PFSK-1 (cell line): ENCODE data around the gene TBX2.

ENCODE experiments used
- POLR2AphosphoS5 ChIP-seq: IDR thresholded peaks from 2 replicates; pipeline ENCODE4 v1.6.1; 2012; ENCODE audit warnings: low read depth, mild to moderate bottlenecking, control low read depth, low read length, moderate library complexity
- REST ChIP-seq, 2 experiments: IDR thresholded peaks; 2 replicates each; pipeline versions ENCODE4 v1.6.1 to v1.8.0; 2011 to 2012; ENCODE audit warnings: low read depth in 2 of 2, low read length in 2 of 2, control low read depth in 1 of 2, inconsistent platforms in 1 of 2, mild to moderate bottlenecking in 1 of 2, moderate library complexity in 1 of 2; ENCODE audit not compliant: insufficient read depth in 1 of 2
- SIN3A ChIP-seq: IDR thresholded peaks from 2 replicates; pipeline ENCODE4 v1.6.1; 2012; ENCODE audit warnings: mild to moderate bottlenecking, low read length, moderate library complexity, borderline replicate concordance; ENCODE audit not compliant: insufficient read depth
- TAF1 ChIP-seq: IDR thresholded peaks from 2 replicates; pipeline ENCODE4 v1.6.1; 2012; ENCODE audit warnings: low read length, control low read depth, borderline replicate concordance; ENCODE audit not compliant: insufficient read depth

GRCh38 chr17:61387511-61388305 lies 11.9 kb upstream of the TBX2 start:
- TF ChIP-seq POLR2AphosphoS5 (no peak), REST (IDR thresholded peaks at IDR 0.05; ENCODE audit: insufficient read depth in 1 of 2, low read depth in 2 of 2, low read length in 2 of 2) (no peak), SIN3A (no peak), TAF1 (no peak)
